Dermis blood vessel endothelial cell (primary cell): Measurements from ENCODE around the gene SUGCT. TPM values are rescaled to one million over a fixed set of nuclear protein-coding genes. Genes with fewer than 3 reads are reported as not detected.
"Not testable (repeated sequence)": the region's sequence is repeated elsewhere in the genome, so short reads cannot be mapped to it uniquely, and the experiment has no call there.

Experiments
- DNase-seq: peaks from one replicate; pipeline ENCODE4 v3.0.0; 2010
- total RNA-seq: library from RNA; depleted of rRNA; stranded (reverse); fragments of >200 nt; gene quantifications from 2 replicates; pipeline ENCODE4 v1.2.3, GENCODE V29; 2014

SUGCT gene
- total RNA-seq, 1 donor from 2014 or later: 1.0 TPM

DNA sequence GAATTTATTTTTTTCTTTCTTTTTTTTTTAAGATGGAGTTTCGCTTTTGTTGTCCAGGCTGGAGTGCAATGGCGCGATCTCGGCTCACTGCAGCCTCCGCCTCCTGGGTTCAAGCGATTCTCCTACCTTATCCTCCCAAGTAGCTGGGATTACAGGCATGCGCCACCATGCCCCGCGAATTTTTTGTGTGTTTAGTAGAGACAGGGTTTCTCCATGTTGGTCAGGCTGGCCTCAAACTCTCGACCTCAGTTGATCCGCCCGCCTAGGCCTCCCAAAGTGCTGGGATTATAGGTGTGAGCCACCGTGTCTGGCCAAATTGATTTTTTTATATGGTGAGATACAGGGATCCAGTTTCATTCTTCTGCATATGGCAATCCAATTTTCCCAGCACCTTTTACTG is 5.1 kb downstream of the SUGCT start:
- not testable (repeated sequence) for DNase-seq

GRCh38 chr7:40141916-40142315 is 7.1 kb downstream of the SUGCT start:
- DNase-seq: not testable (repeated sequence)

- DNase-seq: not testable (repeated sequence)
These were observed 10.9 kb downstream of the SUGCT start for GRCh38 chr7:40145596-40146130.

- DNase-seq: no peak
These were observed 12.8 kb downstream of the SUGCT start for GRCh38 chr7:40147371-40148246.

DNA sequence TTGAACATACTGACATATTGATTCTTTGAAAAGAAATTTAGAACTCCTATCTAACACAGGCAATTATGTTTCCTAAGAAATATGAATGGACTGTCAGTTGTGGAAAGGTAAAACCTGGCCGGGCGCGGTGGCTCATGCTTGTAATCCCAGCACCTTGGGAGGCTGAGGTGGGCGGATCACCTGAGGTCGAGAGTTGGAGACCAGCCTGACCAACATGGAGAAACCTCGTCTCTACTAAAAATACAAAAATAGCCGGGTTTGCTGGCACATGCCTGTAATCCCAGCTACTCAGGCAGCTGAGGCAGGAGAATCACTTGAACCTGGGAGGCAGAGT is 13.4 kb downstream of the SUGCT start:
- not testable (repeated sequence) for DNase-seq

DNA sequence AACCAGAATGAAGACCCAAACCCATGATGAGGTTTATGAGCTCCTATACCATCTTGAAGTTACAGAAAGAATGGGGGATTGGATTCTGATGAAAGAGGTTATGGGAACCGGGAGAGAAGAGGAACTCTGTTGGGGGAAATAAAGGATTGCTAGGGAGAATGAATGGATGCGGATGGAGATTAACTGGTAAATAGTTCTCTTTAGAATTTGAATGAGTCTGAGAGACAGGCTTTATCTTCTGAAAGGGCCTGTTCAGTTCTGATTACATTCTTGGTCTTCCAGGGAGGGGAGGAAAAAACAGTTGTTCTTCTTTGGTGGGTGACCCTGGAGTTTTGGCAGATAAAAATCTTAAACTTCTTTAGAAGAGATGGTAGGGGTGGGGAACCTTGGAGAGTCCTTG is 13.9 kb downstream of the SUGCT start:
- no peak for DNase-seq

GRCh38 chr7:40151504-40151903 is 16.7 kb downstream of the SUGCT start:
- DNase-seq: no peak

- DNase-seq: no peak
These were observed 22.2 kb downstream of the SUGCT start for GRCh38 chr7:40156988-40157387.

- no peak for DNase-seq
These were observed 27.7 kb downstream of the SUGCT start for GRCh38 chr7:40162516-40162915.

- no peak for DNase-seq
These were observed 30.4 kb downstream of the SUGCT start for GRCh38 chr7:40165216-40165615.

DNA sequence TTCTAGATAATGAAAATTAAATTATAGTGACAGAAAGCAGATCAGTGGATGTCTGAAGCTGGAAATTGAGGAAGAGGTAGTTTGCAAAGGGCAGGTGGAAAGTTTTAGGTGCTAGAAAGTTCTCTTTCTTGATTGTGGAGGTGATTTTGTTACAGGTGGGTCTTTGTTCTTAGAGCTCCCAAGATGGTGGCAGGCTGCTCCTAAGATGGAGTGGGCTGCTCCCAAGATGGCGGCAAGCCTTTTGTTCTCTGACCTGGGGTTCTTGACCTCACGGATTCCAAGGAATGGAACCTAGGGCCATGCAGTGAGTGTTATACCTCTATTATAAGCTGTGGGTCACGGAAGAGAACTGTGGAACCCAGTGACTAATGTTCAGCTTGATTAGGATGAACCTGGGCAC is 32.5 kb downstream of the SUGCT start:
- DNase-seq: no peak

GRCh38 chr7:40168266-40168665 is 33.5 kb downstream of the SUGCT start:
- not testable (repeated sequence) for DNase-seq

DNA sequence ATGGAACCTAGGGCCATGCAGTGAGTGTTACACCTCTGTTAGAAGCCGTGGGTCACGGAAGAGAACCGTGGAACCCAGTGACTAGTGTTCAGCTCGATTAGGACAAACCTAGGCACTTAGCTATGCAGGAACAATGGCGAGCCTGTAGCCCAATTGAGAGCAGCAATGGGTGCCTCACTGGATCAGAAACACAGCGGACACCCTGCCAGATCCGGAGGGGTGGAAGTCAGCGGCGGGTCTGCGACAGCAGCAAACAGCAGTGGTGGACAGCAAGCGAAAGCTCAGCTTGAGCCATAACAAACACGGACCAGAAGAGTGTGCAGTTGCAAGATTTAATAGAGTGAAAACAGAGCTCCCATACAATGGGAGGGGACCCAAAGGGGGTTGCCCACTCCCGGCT is 38.3 kb downstream of the SUGCT start:
- not testable (repeated sequence) for DNase-seq

DNA sequence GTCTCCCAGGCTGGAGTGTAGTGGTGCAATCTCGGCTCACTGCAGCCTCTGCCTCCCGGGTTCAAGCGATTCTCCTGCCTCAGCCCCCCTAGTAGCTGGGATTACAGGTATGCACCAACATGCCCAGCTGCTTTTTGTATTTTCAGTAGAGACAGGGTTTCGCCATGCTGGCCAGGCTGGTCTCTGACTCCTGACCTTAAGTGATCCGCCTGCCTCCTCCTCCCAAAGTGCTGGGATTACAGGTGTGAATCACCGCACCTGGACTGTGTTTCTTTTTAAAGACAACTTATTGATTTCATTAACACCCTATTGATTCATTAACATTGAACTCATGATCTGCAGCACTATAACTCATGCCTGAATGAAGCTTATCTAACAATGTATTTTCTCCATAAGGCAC is 40.5 kb downstream of the SUGCT start:
- DNase-seq: not testable (repeated sequence)

DNA sequence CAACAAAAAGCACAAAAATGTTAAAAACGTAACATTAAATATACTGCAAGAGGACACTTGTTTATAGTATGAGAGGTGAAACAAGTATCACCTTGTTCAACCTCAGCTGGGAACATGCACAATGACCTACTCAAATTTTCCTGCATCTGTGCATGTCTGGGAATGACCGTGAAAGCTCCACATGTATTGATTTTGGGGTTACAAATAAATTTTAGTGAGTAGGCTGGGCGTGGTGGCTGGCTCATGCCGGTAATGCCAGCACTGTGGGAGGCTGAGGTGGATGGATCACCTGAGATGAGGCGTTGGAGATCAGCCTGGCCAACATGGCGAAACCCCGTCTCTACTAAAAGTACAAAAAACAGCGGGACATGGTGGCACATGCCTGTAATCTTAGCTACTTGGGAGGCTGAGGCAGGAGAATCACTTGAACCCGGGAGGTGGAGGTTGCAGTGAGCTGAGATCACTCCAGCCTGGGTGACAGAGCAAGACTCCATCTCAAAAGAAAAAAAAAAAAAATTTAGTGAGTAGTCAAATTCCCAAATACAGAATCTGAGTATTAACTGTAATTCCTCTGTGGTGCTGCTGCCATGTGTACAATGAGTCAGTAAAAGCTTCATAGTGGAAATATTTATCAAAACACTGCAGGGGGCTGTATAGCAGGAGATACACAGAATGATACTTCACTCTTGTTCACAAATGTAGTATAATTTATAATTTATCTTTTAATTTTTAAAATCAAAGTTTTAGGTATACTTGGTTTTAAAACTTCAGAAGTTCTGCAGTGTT is 41.1 kb downstream of the SUGCT start:
- no peak for DNase-seq

GRCh38 chr7:40177071-40177470 is 42.3 kb downstream of the SUGCT start:
- no peak for DNase-seq

DNA sequence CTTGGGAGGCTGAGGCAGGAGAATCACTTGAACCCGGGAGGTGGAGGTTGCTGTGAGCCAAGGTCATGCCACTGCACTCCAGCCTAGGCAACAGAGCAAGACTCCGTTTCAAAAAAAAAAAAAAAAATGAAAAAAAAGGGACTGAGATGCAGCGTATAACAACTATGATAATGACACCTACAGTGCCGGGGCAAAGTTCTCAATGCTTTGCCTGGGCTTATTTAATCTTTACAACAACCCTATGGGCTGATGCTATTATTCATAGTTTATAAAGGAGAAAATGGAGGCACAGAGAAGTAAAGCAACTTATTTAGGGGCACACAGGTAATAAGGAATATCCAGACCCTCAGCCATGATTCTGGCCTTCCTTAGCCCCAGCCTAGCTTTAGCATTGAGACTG is 47.6 kb downstream of the SUGCT start:
- no peak for DNase-seq

DNA sequence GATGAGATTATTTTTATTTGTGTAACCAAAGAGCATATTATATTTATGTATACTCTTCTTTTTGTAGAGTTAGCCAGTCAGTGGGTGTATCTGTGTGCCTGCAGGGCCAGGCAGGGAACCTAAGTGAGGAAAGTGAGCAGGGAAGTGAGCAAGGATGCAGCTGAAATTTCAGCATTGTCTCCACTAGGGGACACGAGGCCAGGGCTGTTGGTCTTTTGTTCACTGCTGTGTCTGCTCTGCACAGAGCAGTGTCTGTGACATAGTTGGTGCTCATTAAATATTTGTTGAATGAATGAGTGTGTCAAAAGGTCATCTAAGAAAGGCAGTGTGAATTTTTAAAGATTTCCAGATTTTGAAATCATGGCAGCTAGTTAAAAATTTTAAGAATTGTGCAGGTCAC is 51.8 kb downstream of the SUGCT start:
- DNase-seq: no peak

GRCh38 chr7:40192036-40192435 is 57.2 kb downstream of the SUGCT start:
- no peak for DNase-seq

DNA sequence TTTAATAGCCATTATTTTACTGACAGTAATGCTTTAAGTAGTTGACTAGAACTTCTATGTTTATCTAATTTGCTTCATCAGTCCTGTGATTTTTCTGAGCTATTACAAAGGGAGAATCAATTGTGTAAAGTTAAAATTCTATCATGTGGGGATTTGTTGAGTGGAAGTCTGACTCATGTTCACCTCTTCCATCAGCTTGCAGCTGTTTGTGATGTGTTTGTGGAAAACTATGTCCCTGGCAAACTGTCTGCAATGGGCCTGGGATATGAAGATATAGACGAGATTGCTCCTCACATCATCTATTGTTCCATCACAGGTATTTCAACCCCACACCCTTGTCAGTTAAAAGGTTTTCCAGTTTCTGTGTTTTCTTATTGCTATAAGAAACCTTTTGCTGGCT is 59.9 kb downstream of the SUGCT start:
- DNase-seq: peak; percentile 12

- no peak for DNase-seq
These were observed 62.7 kb downstream of the SUGCT start for GRCh38 chr7:40197527-40197926.

- DNase-seq: peak; percentile 29
These were observed 64.4 kb downstream of the SUGCT start for GRCh38 chr7:40199076-40199802.

- no peak for DNase-seq
These were observed 66.0 kb downstream of the SUGCT start for GRCh38 chr7:40200791-40201190.
